AG09319 (cell line): ENCODE measurements around the gene ATP11A.
"Not testable (repeated sequence)": the region's sequence is repeated elsewhere in the genome, so short reads cannot be mapped to it uniquely, and the experiment has no call there.

Experiments used
- DNase-seq: peaks from one replicate; pipeline ENCODE4 v3.0.0-alpha.2; 2010; ENCODE audit warnings: low read depth; ENCODE audit errors: extremely low read depth
- TF ChIP-seq, protein P1 (sequence below): IDR thresholded peaks from 2 replicates; pipeline ENCODE4 v1.5.1; 2011; ENCODE audit warnings: low read depth, mild to moderate bottlenecking, inconsistent platforms, low read length, moderate library complexity

Gene ATP11A

DNA sequence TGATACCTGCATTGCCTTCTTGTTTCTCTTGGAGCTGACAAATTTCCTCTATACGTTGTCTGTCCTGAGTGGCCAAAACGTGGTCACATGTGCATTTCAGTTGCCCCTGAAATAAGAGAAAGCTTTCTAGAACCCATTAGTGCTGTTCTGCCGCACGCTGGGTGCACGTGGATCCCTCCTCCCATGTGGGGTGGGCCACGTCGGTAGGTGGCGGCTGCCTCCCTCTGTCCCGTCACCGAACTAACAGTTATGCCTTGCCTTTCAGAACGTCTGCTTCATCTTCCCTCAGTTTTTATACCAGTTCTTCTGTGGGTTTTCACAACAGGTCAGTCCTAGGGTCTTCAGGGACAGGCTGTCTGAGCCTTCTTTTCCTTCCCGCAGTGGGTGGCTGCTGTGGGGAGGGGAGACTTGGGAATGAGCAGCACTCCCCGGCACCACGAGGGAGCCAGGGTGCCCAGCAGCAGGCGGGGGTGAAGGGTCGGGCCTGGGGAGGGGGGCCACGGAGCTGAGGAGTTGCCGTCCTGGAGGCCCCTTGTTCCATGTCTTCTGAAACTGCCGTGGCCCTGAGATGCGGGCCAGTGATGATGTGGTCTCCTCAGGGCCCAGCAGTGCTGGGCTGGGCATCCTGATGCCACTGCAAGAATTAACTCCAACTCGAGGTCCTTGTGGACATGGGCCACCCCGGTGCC is 169.4 kb downstream of the ATP11A start:
- no peak for DNase-seq
- TF ChIP-seq, protein P1, sequence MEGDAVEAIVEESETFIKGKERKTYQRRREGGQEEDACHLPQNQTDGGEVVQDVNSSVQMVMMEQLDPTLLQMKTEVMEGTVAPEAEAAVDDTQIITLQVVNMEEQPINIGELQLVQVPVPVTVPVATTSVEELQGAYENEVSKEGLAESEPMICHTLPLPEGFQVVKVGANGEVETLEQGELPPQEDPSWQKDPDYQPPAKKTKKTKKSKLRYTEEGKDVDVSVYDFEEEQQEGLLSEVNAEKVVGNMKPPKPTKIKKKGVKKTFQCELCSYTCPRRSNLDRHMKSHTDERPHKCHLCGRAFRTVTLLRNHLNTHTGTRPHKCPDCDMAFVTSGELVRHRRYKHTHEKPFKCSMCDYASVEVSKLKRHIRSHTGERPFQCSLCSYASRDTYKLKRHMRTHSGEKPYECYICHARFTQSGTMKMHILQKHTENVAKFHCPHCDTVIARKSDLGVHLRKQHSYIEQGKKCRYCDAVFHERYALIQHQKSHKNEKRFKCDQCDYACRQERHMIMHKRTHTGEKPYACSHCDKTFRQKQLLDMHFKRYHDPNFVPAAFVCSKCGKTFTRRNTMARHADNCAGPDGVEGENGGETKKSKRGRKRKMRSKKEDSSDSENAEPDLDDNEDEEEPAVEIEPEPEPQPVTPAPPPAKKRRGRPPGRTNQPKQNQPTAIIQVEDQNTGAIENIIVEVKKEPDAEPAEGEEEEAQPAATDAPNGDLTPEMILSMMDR = no peak

DNA sequence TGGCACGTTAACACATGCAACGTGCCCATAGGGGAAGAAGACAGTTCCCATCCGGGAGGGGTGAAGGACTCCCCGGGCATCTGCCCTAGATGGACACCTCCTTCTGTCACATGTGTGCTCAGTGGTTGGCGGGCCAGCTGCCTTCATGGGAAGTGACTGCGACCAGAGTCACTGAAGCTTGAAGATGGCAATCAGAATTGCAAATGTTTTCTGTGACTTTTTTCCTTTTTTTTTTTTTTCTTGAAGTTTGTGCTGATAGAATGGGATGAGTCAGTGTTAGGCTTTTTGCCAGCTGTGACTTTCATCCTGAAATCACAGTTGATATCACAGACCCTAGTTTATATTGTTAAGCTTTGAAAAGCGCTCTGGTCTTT is 170.0 kb downstream of the ATP11A start:
- DNase-seq = no peak
- TF ChIP-seq, protein P1 = no peak

DNA sequence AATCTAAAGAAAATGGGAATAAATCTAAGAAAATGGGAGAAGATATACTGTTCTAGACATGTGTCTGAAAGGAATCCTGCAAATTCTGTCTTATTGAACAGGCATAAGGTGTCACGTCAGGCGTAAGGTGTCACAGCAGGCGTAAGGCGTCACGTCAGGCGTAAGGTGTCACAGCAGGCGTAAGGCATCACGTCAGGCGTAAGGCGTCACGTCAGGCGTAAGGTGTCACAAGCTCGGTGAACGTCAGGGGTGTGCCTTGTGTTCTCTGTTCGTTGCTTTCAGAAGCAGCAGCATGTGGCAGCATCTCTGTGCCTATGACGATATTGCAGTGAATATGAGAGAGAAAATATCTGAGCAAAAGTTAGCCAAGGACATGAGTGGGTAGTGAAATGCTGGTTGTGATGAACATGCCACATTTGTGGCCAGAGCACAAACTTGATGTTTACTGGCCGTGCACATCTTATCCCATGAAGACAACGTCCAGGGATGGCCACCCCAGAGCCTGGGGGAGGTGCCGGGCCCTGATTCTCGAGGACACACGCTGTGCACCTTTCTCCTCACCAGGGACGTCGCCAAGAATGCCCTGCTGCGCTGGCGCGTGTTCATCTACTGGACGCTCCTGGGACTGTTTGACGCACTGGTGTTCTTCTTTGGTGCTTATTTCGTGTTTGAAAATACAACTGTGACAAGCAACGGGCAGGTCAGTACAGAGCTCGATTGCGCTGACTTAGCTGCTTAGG is 172.2 kb downstream of the ATP11A start:
- TF ChIP-seq, protein P1 = no peak
- no peak for DNase-seq

DNA sequence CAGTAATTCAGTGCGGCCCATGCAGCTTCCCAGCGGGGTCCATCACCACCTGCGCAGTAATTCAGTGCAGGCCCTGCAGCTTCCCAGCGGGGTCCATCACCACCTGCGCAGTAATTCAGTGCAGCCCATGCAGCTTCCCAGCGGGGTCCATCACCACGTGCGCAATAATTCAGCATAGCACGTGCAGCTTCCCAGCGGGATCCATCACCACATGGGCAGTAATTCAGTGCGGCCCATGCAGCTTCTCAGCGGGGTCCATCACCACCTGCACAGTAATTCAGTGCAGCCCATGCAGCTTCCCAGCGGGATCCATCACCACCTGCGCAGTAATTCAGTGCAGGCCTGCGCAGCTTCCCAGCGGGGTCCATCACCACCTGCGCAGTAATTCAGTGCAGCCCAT is 173.5 kb downstream of the ATP11A start:
- DNase-seq = not testable (repeated sequence)

DNA sequence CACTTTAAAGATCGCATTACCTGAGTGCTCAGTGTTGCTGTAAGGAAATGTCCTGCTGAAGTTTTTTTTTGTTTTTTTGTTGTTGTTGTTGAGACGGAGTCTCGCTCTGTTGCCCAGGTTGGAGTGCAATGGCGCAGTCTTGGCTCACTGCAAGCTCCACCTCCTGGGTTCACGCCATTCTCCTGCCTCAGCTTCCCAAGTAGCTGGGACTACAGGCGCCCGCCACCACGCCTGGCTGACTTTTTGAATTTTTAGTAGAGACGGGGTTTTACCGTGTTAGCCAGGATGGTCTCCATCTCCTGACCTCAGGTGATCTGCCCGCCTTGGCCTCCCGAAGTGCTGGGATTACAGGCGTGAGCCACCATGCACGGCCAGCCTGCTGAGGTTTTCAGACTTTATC is 175.6 kb downstream of the ATP11A start:
- not testable (repeated sequence) for DNase-seq

DNA sequence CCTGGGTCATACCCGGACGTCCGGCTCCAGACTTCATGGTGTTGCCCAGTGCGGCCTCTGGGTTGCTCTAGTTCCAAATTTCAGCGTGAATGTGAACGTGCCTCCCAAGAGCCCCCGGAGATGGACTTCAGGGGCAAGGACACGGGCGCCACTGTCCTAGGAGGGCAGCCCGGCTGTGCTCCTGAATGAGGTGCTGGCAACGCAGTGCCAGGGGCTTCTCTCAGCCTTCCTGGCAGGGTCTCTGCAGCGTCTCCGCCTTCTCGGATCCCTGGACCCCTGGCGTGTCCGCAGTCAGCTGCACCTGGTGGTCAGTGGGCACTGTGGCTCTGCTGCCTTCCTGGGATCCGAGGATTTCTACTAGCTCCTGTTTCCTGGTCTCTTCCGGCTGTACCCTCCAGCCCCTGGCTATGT is 177.5 kb downstream of the ATP11A start:
- no peak for DNase-seq
- TF ChIP-seq, protein P1 = no peak

DNA sequence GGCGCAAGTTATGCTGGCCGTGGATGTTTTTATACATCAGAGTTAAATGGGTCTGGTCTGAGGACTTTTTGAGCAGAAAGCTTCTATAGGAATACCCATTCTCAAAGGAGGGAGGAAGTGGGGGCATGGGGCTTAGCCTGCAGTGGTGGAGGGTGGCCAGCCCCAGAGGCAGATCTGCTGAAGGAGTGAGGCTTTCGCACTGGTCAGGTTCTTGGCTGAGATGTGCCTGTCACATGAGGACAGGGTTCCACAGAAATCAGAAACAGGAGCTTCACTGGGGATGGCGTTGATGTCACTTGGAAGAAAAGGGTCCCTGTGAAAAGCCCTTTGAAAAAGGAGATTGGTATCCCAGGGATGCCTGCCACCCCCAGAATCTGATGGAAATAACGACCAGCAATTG is 178.5 kb downstream of the ATP11A start:
- TF ChIP-seq, protein P1 = no peak
- DNase-seq = no peak

DNA sequence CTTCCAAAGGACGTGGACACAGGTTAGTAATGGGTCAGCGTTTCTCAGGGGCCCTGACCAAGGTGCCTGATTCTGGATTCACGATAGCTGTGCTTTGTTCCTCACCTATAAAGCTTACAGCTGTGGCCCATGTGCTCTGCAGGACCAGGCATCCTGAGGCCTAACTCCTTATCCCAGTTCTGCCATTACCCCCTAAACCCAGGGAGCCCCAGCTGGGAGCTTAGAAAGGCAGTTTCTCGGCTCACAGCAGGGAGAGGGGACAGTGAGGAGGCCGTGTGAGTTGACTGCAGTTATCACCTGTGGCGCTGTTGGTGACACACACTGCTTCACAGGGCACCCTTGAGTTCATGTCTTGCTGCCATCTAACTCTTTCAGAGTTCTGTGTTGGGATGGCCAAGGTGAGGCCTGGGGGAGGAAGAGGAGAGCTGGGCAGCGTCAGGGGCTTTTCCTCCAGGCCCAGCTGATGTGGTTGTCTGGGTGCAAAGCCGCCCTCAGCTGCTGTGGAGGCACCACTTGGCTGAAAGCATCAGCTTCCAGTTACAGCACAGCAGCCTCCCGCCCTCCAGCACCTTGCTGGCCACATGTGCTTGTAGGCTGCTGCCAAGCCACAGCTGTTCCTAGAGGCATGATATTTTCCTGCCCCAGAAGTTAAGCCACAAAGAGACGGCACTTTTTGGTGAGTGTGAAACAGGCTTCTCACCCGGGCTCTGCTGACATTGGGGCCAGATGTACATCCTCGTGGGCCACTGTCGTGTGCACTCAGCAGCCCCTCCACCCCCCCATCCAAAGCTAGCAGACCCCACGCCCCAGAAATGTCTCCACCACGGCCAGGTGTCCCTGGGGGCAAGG is 179.6 kb downstream of the ATP11A start:
- TF ChIP-seq, protein P1 = no peak
- DNase-seq = no peak
